Trophoblast cell (in vitro differentiated cells and primary cell): ENCODE measurements around the gene ULBP1.

ENCODE experiments used
- DNase-seq, 2 donors: peaks; one replicate each; pipeline ENCODE4 v3.0.0-alpha.2; 2016
- H2AFZ ChIP-seq: 2 replicates; pipeline ENCODE4 v1.6.1; 2013; ENCODE audit warnings: low read length, moderate library complexity, mild to moderate bottlenecking; ENCODE audit not compliant: insufficient read depth, poor library complexity
- H2AK5ac ChIP-seq: 2 replicates; pipeline ENCODE4 v1.6.1; 2013; ENCODE audit warnings: mild to moderate bottlenecking, low read length
- H2BK120ac ChIP-seq: 2 replicates; pipeline ENCODE4 v1.6.1; 2013; ENCODE audit warnings: low read length, mild to moderate bottlenecking, moderate library complexity; ENCODE audit not compliant: insufficient read depth, poor library complexity
- H2BK12ac ChIP-seq: 2 replicates; pipeline ENCODE4 v1.6.1; 2013; ENCODE audit warnings: mild to moderate bottlenecking, low read length, moderate library complexity
- H2BK5ac ChIP-seq: 2 replicates; pipeline ENCODE4 v1.6.1; 2013; ENCODE audit warnings: low read length, low read depth, moderate library complexity, mild to moderate bottlenecking; ENCODE audit not compliant: poor library complexity
- H3K14ac ChIP-seq: 2 replicates; pipeline ENCODE4 v1.6.1; 2013; ENCODE audit warnings: mild to moderate bottlenecking, low read length
- H3K18ac ChIP-seq: 2 replicates; pipeline ENCODE4 v1.6.1; 2013; ENCODE audit warnings: mild to moderate bottlenecking, low read length
- H3K23ac ChIP-seq: 2 replicates; pipeline ENCODE4 v1.6.1; 2013; ENCODE audit warnings: low read length
- H3K27ac ChIP-seq: 2 replicates; pipeline ENCODE4 v1.5.1; 2013; ENCODE audit warnings: low read depth, mild to moderate bottlenecking, inconsistent platforms, low read length, moderate library complexity
- H3K27me3 ChIP-seq: 2 replicates; pipeline ENCODE4 v1.6.1; 2013; ENCODE audit warnings: inconsistent platforms, mild to moderate bottlenecking, low read length, moderate library complexity; ENCODE audit not compliant: insufficient read depth
- H3K36me3 ChIP-seq, 2 experiments: 1 replicate in 1 of 2; 2 replicates in 1 of 2; pipeline ENCODE4 v1.6.1; 2013; ENCODE audit warnings: low read length in 2 of 2, mild to moderate bottlenecking in 2 of 2, moderate library complexity in 1 of 2; ENCODE audit not compliant: insufficient read depth in 2 of 2, control insufficient read depth in 1 of 2
- H3K4ac ChIP-seq: 2 replicates; pipeline ENCODE4 v1.6.1; 2013; ENCODE audit warnings: low read depth, mild to moderate bottlenecking, low read length, moderate library complexity
- H3K4me1 ChIP-seq, 2 experiments: 1 replicate in 1 of 2; 2 replicates in 1 of 2; pipeline ENCODE4 v1.6.1; 2013; ENCODE audit warnings: low read length in 2 of 2, mild to moderate bottlenecking in 2 of 2, moderate library complexity in 1 of 2; ENCODE audit not compliant: insufficient read depth in 2 of 2, control insufficient read depth in 1 of 2
- H3K4me2 ChIP-seq: 2 replicates; pipeline ENCODE4 v1.6.1; 2013; ENCODE audit warnings: inconsistent platforms, mild to moderate bottlenecking, low read length, moderate library complexity
- H3K4me3 ChIP-seq: 2 replicates; pipeline ENCODE4 v1.5.1; 2013; ENCODE audit warnings: mild to moderate bottlenecking, low read depth, low read length, inconsistent platforms
- H3K79me1 ChIP-seq: one replicate; pipeline ENCODE4 v1.6.1; 2013; ENCODE audit warnings: low read length
- H3K79me2 ChIP-seq: 2 replicates; pipeline ENCODE4 v1.6.1; 2013; ENCODE audit warnings: low read length, mild to moderate bottlenecking; ENCODE audit not compliant: control insufficient read depth, insufficient read depth, poor library complexity
- H3K9ac ChIP-seq: 2 replicates; pipeline ENCODE4 v1.6.1; 2013; ENCODE audit warnings: mild to moderate bottlenecking, low read length
- H3K9me3 ChIP-seq: 2 replicates; pipeline ENCODE4 v1.6.1; 2013; ENCODE audit warnings: low read depth, mild to moderate bottlenecking, control low read depth, inconsistent platforms, low read length; ENCODE audit not compliant: insufficient read depth
- H4K12ac ChIP-seq: 2 replicates; pipeline ENCODE4 v1.6.1; 2013; ENCODE audit warnings: low read depth, mild to moderate bottlenecking, low read length, moderate library complexity
- H4K8ac ChIP-seq: 2 replicates; pipeline ENCODE4 v1.6.1; 2013; ENCODE audit warnings: low read depth, mild to moderate bottlenecking, low read length, moderate library complexity
- H4K91ac ChIP-seq: one replicate; pipeline ENCODE4 v1.6.1; 2013; ENCODE audit warnings: low read depth, mild to moderate bottlenecking, low read length, moderate library complexity
- WGBS: extraction: QIAGEN DNeasy Blood & Tissue Kit; methylation state at CpG from one replicate; pipeline ENCODE4 v1.1.7; 2013; ENCODE audit warnings: missing lambda C conversion rate; ENCODE audit not compliant: insufficient read length, insufficient coverage; ENCODE audit errors: extremely low coverage; 5-methylcytosine and 5-hydroxymethylcytosine counted together

Gene ULBP1

GRCh38 chr6:149934249-149935156, 29.2 kb upstream of the ULBP1 start:
- H4K12ac ChIP-seq: no peak overlapping the region
- H3K14ac ChIP-seq: no peak overlapping the region
- no CpG with 5 or more reads among the region's 11 CpGs for WGBS
- H3K4me3 ChIP-seq: no peak overlapping the region
- H3K23ac ChIP-seq: no peak overlapping the region
- no peak overlapping the region for H2AK5ac ChIP-seq
- no peak overlapping the region for H2BK12ac ChIP-seq
- no peak overlapping the region for H2BK120ac ChIP-seq
- H3K9me3 ChIP-seq: peaks cover 2% of the 10 kb centered on the region
- no peak overlapping the region for H3K4ac ChIP-seq
- no peaks in the 10 kb centered on the region for H3K79me1 ChIP-seq
- H4K91ac ChIP-seq: no peak overlapping the region
- H2BK5ac ChIP-seq: no peak overlapping the region
- no peaks in the 10 kb centered on the region for H3K79me2 ChIP-seq
- no peak overlapping the region for H4K8ac ChIP-seq
- peaks cover 26% of the 10 kb centered on the region for H3K27me3 ChIP-seq
- no peak overlapping the region for H3K27ac ChIP-seq
- H3K18ac ChIP-seq: no peak overlapping the region
- no peak overlapping the region for H2AFZ ChIP-seq
- H3K4me1 ChIP-seq: peaks cover 0 to 4% of the 10 kb centered on the region in 2 experiments
- no peaks in the 10 kb centered on the region for H3K36me3 ChIP-seq
- H3K9ac ChIP-seq: no peak overlapping the region
- DNase-seq: peak; percentile 75 to 95
- H3K4me2 ChIP-seq: no peak overlapping the region

- H3K18ac ChIP-seq: no peak overlapping the region
- H2BK12ac ChIP-seq: no peak overlapping the region
- H3K4me1 ChIP-seq: peaks cover 0 to 4% of the 10 kb centered on the region in 2 experiments
- no peak overlapping the region for H2AK5ac ChIP-seq
- no peaks in the 10 kb centered on the region for H3K36me3 ChIP-seq
- H4K8ac ChIP-seq: no peak overlapping the region
- H3K23ac ChIP-seq: no peak overlapping the region
- H3K27ac ChIP-seq: no peak overlapping the region
- no peak overlapping the region for H3K4me2 ChIP-seq
- no peak overlapping the region for H2AFZ ChIP-seq
- no peaks in the 10 kb centered on the region for H3K79me1 ChIP-seq
- H3K9me3 ChIP-seq: peaks cover 2% of the 10 kb centered on the region
- no peak overlapping the region for H2BK120ac ChIP-seq
- no peak overlapping the region for H3K4ac ChIP-seq
- H3K27me3 ChIP-seq: peaks cover 32% of the 10 kb centered on the region
- no peak overlapping the region for H4K91ac ChIP-seq
- H3K9ac ChIP-seq: no peak overlapping the region
- no peak overlapping the region for H3K4me3 ChIP-seq
- no peaks in the 10 kb centered on the region for H3K79me2 ChIP-seq
- no peak for DNase-seq
- H3K14ac ChIP-seq: no peak overlapping the region
- no peak overlapping the region for H4K12ac ChIP-seq
- no peak overlapping the region for H2BK5ac ChIP-seq
- WGBS: no CpG with 5 or more reads among the region's 4 CpGs
These were observed 28.5 kb upstream of the ULBP1 start for GRCh38 chr6:149935246-149935645.

- H3K27me3 ChIP-seq: peaks cover 36% of the 10 kb centered on the region
- H3K9me3 ChIP-seq: peaks cover 2% of the 10 kb centered on the region
- H3K9ac ChIP-seq: no peak overlapping the region
- no peak overlapping the region for H3K4me3 ChIP-seq
- no peaks in the 10 kb centered on the region for H3K79me2 ChIP-seq
- no peak overlapping the region for H2AK5ac ChIP-seq
- no peak overlapping the region for H2AFZ ChIP-seq
- H3K36me3 ChIP-seq: no peaks in the 10 kb centered on the region
- peaks cover 0 to 4% of the 10 kb centered on the region in 2 experiments for H3K4me1 ChIP-seq
- H3K79me1 ChIP-seq: no peaks in the 10 kb centered on the region
- no peak overlapping the region for H4K91ac ChIP-seq
- no peak overlapping the region for H3K14ac ChIP-seq
- H4K12ac ChIP-seq: no peak overlapping the region
- no CpG with 5 or more reads among the region's 2 CpGs for WGBS
- no peak overlapping the region for H4K8ac ChIP-seq
- DNase-seq: no peak
- no peak overlapping the region for H2BK120ac ChIP-seq
- H3K18ac ChIP-seq: no peak overlapping the region
- H3K4me2 ChIP-seq: no peak overlapping the region
- H2BK12ac ChIP-seq: no peak overlapping the region
- no peak overlapping the region for H3K27ac ChIP-seq
- H3K4ac ChIP-seq: no peak overlapping the region
- H2BK5ac ChIP-seq: no peak overlapping the region
- H3K23ac ChIP-seq: no peak overlapping the region
These were observed 28.1 kb upstream of the ULBP1 start for GRCh38 chr6:149935668-149936067.

DNA sequence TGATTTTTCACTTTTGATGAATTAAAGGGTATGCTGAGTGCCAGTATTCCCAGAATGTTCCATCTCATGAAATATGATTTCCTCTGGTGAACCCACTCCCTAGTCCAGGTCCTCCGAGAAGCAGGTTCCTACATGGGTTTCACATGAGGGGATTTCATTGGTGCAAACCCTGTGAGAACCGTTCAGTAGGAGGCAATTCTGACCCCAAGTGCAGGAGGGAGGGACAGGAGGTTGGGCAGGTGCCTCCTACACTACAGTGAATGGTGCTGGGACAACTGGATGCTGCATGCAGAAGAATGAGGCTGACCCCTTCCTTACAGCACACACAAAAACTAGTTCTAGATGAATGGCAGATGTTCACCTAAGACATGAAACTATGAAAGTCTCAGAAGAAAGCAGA, 27.0 kb upstream of the ULBP1 start:
- Histone ChIP-seq H2BK12ac (no peak overlapping the region), H2BK120ac (no peak overlapping the region), H2BK5ac (no peak overlapping the region), H4K91ac (no peak overlapping the region), H2AFZ (no peak overlapping the region), H3K79me2 (no peaks in the 10 kb centered on the region), H3K14ac (no peak overlapping the region), H3K27ac (no peak overlapping the region), H3K27me3 (peaks cover 38% of the 10 kb centered on the region), H4K12ac (no peak overlapping the region), H3K23ac (no peak overlapping the region), H2AK5ac (no peak overlapping the region), H3K18ac (no peak overlapping the region), H3K4ac (no peak overlapping the region), H3K4me1 (peaks cover 4 to 6% of the 10 kb centered on the region in 2 experiments), H3K79me1 (no peaks in the 10 kb centered on the region), H3K36me3 (no peaks in the 10 kb centered on the region), H3K4me3 (no peak overlapping the region), H4K8ac (no peak overlapping the region), H3K4me2 (no peak overlapping the region), H3K9ac (no peak overlapping the region), H3K9me3 (peaks cover 4% of the 10 kb centered on the region)
- no CpG with 5 or more reads among the region's 2 CpGs for WGBS
- no peak for DNase-seq
